Endothelial cell of umbilical vein (primary cell): ENCODE measurements around the gene LRRC10B.

Experiments
- EZH2 ChIP-seq: IDR thresholded peaks from 2 replicates; pipeline ENCODE4 v1.6.1; 2012; ENCODE audit warnings: borderline replicate concordance, low read depth, mild to moderate bottlenecking, moderate library complexity, low read length, inconsistent platforms; ENCODE audit not compliant: severe bottlenecking
- MYC ChIP-seq: IDR thresholded peaks from one replicate; pipeline ENCODE4 v1.6.1; 2011; ENCODE audit warnings: mild to moderate bottlenecking, low read depth, low read length
- POLR2AphosphoS5 ChIP-seq: IDR thresholded peaks from 2 replicates; pipeline ENCODE4 v1.6.1; 2012; ENCODE audit warnings: low read depth, mild to moderate bottlenecking, control low read depth, low read length, moderate library complexity; ENCODE audit not compliant: insufficient read depth
- TF ChIP-seq, protein P1 (sequence below), 2 donors: IDR thresholded peaks; 1 replicate in 1 of 2; 2 replicates in 1 of 2; pipeline ENCODE4 v1.5.1; 2011; ENCODE audit warnings: low read length in 2 of 2, mild to moderate bottlenecking in 2 of 2, moderate library complexity in 2 of 2, control low read depth in 1 of 2, inconsistent platforms in 1 of 2, low read depth in 1 of 2; ENCODE audit not compliant: insufficient read depth in 1 of 2; ENCODE audit errors: extremely low read depth in 1 of 2
- TF ChIP-seq, protein P2 (sequence below): IDR thresholded peaks from 2 replicates; pipeline ENCODE4 v1.6.1; 2011; ENCODE audit not compliant: insufficient read depth, insufficient read length

DNA sequence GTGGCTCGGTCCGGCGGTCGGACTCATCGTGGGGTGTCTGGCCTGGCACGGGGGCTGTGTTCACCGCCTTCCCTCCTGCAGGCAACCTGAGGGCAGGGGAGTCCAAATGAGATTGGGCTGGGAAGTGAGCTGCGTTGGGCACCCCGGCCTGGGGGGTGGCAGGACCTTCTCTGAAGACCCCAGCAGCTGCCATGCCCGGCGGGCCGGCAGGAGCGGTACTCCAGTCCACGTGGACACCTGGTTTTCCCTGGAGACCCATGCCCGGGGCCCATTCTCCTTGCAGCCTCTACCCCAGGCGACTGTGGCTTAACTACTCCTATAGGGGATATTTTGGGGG lies 24.5 kb downstream of the LRRC10B start:
- TF ChIP-seq, protein P1, sequence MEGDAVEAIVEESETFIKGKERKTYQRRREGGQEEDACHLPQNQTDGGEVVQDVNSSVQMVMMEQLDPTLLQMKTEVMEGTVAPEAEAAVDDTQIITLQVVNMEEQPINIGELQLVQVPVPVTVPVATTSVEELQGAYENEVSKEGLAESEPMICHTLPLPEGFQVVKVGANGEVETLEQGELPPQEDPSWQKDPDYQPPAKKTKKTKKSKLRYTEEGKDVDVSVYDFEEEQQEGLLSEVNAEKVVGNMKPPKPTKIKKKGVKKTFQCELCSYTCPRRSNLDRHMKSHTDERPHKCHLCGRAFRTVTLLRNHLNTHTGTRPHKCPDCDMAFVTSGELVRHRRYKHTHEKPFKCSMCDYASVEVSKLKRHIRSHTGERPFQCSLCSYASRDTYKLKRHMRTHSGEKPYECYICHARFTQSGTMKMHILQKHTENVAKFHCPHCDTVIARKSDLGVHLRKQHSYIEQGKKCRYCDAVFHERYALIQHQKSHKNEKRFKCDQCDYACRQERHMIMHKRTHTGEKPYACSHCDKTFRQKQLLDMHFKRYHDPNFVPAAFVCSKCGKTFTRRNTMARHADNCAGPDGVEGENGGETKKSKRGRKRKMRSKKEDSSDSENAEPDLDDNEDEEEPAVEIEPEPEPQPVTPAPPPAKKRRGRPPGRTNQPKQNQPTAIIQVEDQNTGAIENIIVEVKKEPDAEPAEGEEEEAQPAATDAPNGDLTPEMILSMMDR (IDR thresholded peaks at IDR 0.05; ENCODE audit: extremely low read depth in 1 of 2, insufficient read depth in 1 of 2, low read depth in 1 of 2, low read length in 2 of 2), result no peak
- TF ChIP-seq POLR2AphosphoS5, result no peak
- TF ChIP-seq EZH2, result no peak
- TF ChIP-seq, protein P2, sequence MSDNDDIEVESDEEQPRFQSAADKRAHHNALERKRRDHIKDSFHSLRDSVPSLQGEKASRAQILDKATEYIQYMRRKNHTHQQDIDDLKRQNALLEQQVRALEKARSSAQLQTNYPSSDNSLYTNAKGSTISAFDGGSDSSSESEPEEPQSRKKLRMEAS, result no peak
- TF ChIP-seq MYC, result no peak
